ENCODE results near the gene MFRP.
"Not testable (repeated sequence)": the region's sequence is repeated elsewhere in the genome, so short reads cannot be mapped to it uniquely, and the experiment has no call there.

Gene MFRP

GRCh38 chr11:119346605-119347004 lies at the start of gene MFRP:
Gene MFRP (minus strand): TSS chr11:119346705. CDS start chr11:119346513, 192 bp downstream.
- DNase-seq, result no peak

GRCh38 chr11:119391275-119391674 lies 44.8 kb upstream of the MFRP start:
- no peak for DNase-seq

DNA sequence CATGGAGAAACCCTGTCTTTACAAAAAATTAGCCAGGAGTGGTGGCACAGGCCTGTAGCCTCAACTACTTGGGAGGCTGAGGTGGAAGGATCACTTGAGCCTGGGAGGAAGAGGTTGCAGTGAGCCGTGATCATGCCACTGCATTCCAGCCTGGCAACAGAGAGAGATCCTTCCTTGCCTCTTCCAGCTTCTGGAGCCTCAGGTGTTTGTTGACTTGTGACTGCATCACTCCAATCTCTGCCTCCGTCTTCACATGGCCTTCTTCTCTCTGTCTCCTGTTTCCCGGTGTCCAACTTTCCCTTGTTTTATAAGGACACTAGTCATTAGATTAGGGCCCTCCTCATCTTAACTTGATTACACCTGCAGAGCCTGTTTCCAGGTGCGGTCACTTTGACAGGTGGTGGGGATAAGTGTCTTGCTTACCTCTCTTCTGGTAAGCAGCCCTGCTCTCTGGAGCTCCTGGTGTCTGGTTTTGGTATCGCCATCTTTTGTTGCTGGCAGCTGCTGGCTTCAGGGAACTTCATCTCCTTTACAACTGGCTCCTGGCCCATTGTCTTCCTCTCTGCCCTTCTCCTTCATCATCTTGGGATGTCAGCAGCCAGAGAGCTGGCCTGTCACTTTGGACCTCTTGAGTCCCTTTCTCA lies 43.2 kb upstream of the MFRP start:
- peak; percentile 56 for DNase-seq

- DNase-seq, result no peak
These were observed 41.6 kb upstream of the MFRP start for GRCh38 chr11:119388103-119388502.

- DNase-seq, result no peak
These were observed 37.8 kb upstream of the MFRP start for GRCh38 chr11:119384332-119384731.

- DNase-seq, result not testable (repeated sequence)
These were observed 36.0 kb upstream of the MFRP start for GRCh38 chr11:119382513-119382912.

- DNase-seq, result peak; percentile 57
These were observed 35.6 kb upstream of the MFRP start for GRCh38 chr11:119382101-119382500.

GRCh38 chr11:119381181-119381988 lies 34.9 kb upstream of the MFRP start, which contains the start of gene USP2:
Gene USP2 (minus strand): TSS chr11:119381690. CDS start chr11:119373480, 8,210 bp downstream.
- DNase-seq, result peak; percentile 99

DNA sequence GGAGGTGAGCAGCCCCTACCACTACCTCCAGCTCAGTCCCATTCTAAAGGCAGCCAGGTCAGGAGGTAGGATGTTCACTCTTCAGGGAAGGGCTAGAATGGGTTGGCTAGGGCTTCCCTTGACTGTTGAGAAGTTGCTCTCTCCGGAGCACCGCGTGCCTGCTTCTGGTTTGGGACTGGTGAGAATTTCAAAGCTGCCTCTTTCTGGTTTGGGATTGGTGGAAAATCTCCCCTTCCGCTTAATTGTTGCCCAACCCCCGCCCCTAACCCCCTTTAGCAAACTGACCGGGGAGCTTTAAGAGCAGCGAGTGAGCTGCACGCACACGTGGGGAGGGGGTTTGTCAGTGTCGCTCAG lies 34.3 kb upstream of the MFRP start:
- DNase-seq, result peak; percentile 59

DNA sequence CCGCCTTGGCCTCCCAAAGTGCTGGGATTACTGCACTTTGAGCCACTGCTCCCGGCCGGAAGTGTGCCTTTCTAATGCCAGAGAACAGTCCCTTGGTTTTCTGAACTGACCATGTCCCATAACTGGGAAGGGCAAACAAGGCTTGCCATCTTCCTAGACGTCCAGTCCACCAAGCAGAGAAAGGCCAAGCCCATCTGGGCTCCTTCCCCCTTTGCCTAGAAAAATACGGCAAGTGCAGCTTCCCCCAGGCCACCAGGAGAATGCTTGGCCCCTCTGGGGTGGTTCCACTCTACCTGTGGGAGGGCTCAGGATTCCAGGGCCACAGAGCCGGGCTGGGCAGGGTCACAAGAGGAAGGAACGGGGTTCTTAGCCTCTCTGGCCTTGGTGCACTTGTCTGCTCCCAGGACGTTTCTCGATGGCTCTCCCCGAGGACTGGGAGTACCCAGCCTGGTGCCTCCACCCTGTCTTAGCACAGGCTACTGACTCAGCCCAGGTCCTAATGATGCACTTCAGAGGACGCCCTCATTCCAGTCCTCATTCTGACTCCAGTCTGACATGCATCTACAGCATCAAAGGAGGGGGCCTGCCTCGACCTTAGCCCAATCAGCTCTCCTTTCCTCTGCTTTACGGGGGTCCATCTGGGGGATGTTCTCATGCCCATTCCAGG lies 33.8 kb upstream of the MFRP start:
- no peak for DNase-seq

DNA sequence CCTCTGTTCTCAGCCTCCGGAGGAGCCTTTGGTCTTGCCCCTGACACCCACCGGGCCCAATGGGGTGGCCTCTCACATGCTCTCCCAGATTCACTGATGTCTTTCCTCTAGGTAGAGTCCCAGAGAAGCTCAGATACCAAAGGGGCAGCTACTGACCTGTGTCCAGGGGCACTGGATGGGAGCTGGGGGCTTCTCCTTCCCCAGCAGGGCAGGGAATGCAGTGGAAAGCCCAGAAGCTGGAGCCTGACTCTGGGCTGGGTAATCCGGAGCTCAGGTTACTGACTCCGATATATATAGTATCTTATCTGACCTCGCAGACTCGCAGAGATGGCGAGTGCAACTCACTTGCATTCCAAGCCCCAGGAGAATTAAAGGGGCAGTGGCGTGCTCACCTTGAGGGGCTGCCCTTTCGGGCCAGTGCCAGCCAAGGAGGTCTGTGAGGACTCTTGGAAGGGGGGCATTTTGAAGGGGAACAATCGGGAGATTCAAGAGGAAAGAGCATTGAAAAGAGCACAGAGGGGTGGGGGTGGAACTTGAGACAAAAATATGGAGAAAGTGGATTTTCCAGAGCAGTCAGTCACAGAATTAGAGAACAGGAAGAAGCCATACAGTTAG lies 32.5 kb upstream of the MFRP start:
- DNase-seq, result no peak

DNA sequence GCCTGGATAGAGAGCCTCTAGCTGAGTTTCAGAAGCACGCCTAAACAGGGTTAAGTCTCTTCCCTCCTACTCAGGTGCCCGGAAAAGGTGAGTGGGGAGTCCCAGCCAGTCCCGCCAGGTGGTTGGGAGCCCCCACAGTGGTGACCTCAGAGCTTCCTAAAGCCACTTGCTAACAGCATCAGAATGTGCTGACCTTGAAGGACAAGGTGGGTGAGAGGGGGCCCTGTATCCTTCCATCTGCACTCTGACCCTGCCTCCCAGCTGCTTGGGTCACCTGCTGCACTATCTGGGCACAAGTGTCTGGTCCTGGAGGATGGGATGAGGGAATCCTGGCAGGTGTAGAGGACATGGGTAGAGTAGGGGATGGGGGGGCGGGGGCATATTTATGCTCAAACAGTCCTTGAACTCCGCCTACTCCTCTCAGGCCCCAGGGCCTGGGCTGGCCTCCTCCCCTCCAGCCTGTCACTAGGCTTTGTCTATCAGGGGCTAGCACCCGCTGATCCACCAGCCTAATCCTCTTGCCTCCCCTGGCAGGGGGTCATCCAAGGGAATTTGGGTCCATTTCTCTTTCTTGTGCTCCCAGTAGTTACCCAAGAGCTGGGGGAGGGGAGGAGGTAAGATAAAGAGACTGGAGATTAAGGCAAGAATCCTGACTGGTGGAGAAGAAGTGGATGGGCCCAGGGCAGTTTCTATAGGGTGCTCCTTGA lies 31.6 kb upstream of the MFRP start:
- DNase-seq, result no peak

- DNase-seq, result no peak
These were observed 30.8 kb upstream of the MFRP start for GRCh38 chr11:119377112-119377901.

GRCh38 chr11:119376197-119376847 lies 29.8 kb upstream of the MFRP start:
- DNase-seq, result peak; percentile 52

DNA sequence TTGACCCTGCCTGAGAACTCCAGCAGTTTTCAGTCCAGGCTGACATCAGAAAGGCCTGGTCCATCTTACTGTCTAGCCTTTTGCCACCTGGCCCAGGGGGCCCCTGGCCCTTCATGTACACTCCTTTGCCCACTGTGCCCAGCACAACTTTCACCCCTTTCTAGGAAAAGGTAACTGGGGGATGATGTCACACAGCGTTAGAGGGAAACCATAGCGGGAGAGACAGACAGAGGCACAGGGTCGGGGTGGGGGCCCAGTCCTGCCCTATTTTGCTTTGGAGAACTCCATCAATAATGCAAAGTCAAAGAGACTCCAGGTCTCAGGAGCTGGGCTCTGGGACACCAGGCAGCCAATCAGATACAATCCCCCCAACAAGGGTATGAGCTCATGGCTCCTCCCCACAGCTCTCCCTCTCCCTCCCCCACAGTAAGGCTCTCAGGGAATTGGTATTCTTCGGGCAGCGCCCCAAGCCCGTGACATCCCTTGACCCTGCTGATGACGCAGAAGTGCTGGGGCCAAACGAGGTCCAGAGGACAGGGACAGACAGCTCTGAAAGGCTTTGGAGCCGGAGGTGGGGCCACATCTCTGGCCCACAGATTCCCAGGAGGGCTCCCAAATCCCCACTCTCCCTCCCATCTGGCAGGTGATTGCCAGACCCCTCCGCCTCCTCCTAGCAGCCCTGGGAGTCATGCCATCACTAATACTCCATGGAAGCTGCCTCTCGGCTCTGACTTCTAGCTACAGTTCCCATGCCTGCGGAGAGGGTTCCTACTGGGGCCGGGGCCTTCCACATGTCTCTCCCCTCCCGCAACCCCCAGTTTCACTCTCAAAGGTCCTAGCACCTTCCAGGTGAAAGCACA lies 29.1 kb upstream of the MFRP start:
- DNase-seq, result no peak

DNA sequence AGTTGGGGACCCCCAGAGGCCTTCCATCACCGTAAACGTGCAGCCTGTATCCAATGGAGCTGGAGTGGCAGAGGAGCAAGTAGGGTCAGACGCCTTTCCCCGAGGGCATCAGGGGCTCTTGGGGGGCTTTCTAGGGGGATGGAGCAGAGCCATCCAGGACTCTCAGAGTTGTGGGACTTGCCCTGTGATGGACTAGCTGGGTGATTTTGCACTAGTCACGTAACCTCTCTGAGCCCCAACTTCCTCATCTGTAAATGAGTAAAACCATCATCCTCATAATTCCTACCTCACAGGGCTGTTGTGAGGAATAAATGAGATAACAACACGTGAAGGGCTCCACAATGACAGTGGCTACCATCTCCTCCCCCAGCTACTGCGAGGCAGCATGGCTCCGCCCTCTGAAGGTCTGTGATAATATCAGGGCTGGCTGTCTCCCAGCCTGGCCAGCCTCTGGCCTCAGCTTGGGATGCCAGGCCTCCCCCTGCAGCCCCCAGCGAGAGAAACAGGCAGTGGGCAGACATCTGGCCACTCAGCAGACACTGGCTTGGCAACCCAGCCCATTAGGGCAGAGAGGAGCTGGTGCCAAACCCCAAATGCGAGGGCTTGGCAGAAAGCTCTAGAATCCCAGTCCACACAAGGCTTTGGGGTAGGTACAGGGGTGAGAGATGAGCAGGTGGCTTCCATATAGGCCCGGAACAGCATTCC lies 28.3 kb upstream of the MFRP start:
- no peak for DNase-seq

- DNase-seq, result peak; percentile 69
These were observed 27.6 kb upstream of the MFRP start for GRCh38 chr11:119373921-119374631.

- DNase-seq, result no peak
These were observed 26.8 kb upstream of the MFRP start for GRCh38 chr11:119373059-119373920.
